Skeletal muscle tissue (tissue), 4 donors: ENCODE results near the gene CDC123. TPM values are rescaled to one million over a fixed set of nuclear protein-coding genes. Genes with fewer than 3 reads are reported as not detected.

ENCODE experiments used
- H3K27ac ChIP-seq: one replicate; pipeline ENCODE4 v1.7.0; 2013; ENCODE audit warnings: mild to moderate bottlenecking, low read depth, low read length, inconsistent platforms
- H3K27me3 ChIP-seq, 3 donors: one replicate each; pipeline ENCODE4 v1.7.0; 2013; ENCODE audit warnings: low read length in 3 of 3; ENCODE audit not compliant: control insufficient read depth in 3 of 3, insufficient read depth in 3 of 3
- H3K36me3 ChIP-seq, 3 donors: one replicate each; pipeline ENCODE4 v1.7.0; 2013; ENCODE audit warnings: low read length in 3 of 3; ENCODE audit not compliant: control insufficient read depth in 3 of 3, insufficient read depth in 3 of 3
- H3K4me1 ChIP-seq, 3 donors: one replicate each; pipeline ENCODE4 v1.7.0; 2013; ENCODE audit warnings: low read length in 3 of 3, mild to moderate bottlenecking in 3 of 3; ENCODE audit not compliant: control insufficient read depth in 3 of 3, insufficient read depth in 3 of 3
- H3K4me3 ChIP-seq, 3 donors: one replicate each; pipeline ENCODE4 v1.7.0; 2013; ENCODE audit warnings: low read length in 3 of 3
- H3K9ac ChIP-seq, 3 donors: one replicate each; pipeline ENCODE4 v1.7.0; 2013; ENCODE audit warnings: low read length in 3 of 3, mild to moderate bottlenecking in 3 of 3, moderate library complexity in 2 of 3, low read depth in 1 of 3
- H3K9me3 ChIP-seq, 3 donors: one replicate each; pipeline ENCODE4 v1.7.0; 2013; ENCODE audit warnings: low read length in 3 of 3; ENCODE audit not compliant: control insufficient read depth in 3 of 3
- total RNA-seq: library from RNA; depleted of rRNA; stranded (reverse); fragments of >200 nt; gene quantifications from one replicate; pipeline ENCODE4 v1.2.3, GENCODE V29; 2014
- donor health status: Osteomylitis.

CDC123 gene
- total RNA-seq = 84.5 TPM

- H3K4me3 ChIP-seq = peak within 1 kb of the TSS; percentile 98 to 99 (median 98)
- H3K9ac ChIP-seq = peak within 1 kb of the TSS; percentile 93 to 98 (median 96)
- no peaks in the 10 kb centered on the region for H3K27me3 ChIP-seq
- no peaks in the 10 kb centered on the region for H3K9me3 ChIP-seq
- peaks cover 10 to 25% (median 22%) of the 10 kb centered on the region in 3 donors for H3K4me1 ChIP-seq
- H3K36me3 ChIP-seq = peaks cover 0 to 13% (median 7%) of the 10 kb centered on the region in 3 donors
- peak within 1 kb of the TSS; percentile 93 for H3K27ac ChIP-seq
Observed at GRCh38 chr10:12195603-12196506, at the start of gene CDC123, which contains the start of gene NUDT5. Gene CDC123, plus strand, starts transcription at chr10:12196188. Its CDS starts 58 bp downstream, at chr10:12196246. Gene NUDT5, minus strand, starts transcription at chr10:12195891. Its CDS starts 9,600 bp downstream, at chr10:12186291.

GRCh38 chr10:12150163-12150562, 45.8 kb upstream of the CDC123 start:
- Histone ChIP-seq H3K27me3 (no peaks in the 10 kb centered on the region), H3K27ac (no peak overlapping the region), H3K4me3 (no peak overlapping the region), H3K9me3 (no peaks in the 10 kb centered on the region), H3K36me3 (peaks cover 4 to 16% (median 8%) of the 10 kb centered on the region in 3 donors), H3K4me1 (no peaks in the 10 kb centered on the region), H3K9ac (no peak overlapping the region)

GRCh38 chr10:12154516-12154915, 41.5 kb upstream of the CDC123 start:
- Histone ChIP-seq H3K4me3 (no peak overlapping the region), H3K27me3 (no peaks in the 10 kb centered on the region), H3K4me1 (no peaks in the 10 kb centered on the region), H3K36me3 (peaks cover 5 to 19% (median 16%) of the 10 kb centered on the region in 3 donors), H3K9ac (no peak overlapping the region), H3K9me3 (no peaks in the 10 kb centered on the region), H3K27ac (no peak overlapping the region)

GRCh38 chr10:12156367-12157123, 39.4 kb upstream of the CDC123 start:
- H3K27ac ChIP-seq = no peak overlapping the region
- H3K9ac ChIP-seq = no peak overlapping the region
- H3K4me1 ChIP-seq = no peaks in the 10 kb centered on the region
- peaks cover 5 to 26% (median 14%) of the 10 kb centered on the region in 3 donors for H3K36me3 ChIP-seq
- no peaks in the 10 kb centered on the region for H3K9me3 ChIP-seq
- H3K27me3 ChIP-seq = no peaks in the 10 kb centered on the region
- H3K4me3 ChIP-seq = no peak overlapping the region

GRCh38 chr10:12158111-12158510, 37.9 kb upstream of the CDC123 start:
- Histone ChIP-seq H3K9me3 (no peaks in the 10 kb centered on the region), H3K4me3 (no peak overlapping the region), H3K27ac (no peak overlapping the region), H3K4me1 (no peaks in the 10 kb centered on the region), H3K27me3 (no peaks in the 10 kb centered on the region), H3K9ac (no peak overlapping the region), H3K36me3 (peaks cover 8 to 36% (median 22%) of the 10 kb centered on the region in 3 donors)

- H3K27ac ChIP-seq = no peak overlapping the region
- H3K4me3 ChIP-seq = no peak overlapping the region
- H3K36me3 ChIP-seq = peaks cover 13 to 32% (median 30%) of the 10 kb centered on the region in 3 donors
- H3K4me1 ChIP-seq = no peaks in the 10 kb centered on the region
- no peaks in the 10 kb centered on the region for H3K27me3 ChIP-seq
- H3K9ac ChIP-seq = no peak overlapping the region
- no peaks in the 10 kb centered on the region for H3K9me3 ChIP-seq
Observed at GRCh38 chr10:12160664-12161063, 35.3 kb upstream of the CDC123 start.

GRCh38 chr10:12162927-12163326, 33.1 kb upstream of the CDC123 start:
- Histone ChIP-seq H3K9me3 (no peaks in the 10 kb centered on the region), H3K9ac (no peak overlapping the region), H3K27me3 (no peaks in the 10 kb centered on the region), H3K4me3 (no peak overlapping the region), H3K27ac (no peak overlapping the region), H3K36me3 (peaks cover 17 to 45% (median 37%) of the 10 kb centered on the region in 3 donors), H3K4me1 (no peaks in the 10 kb centered on the region)

GRCh38 chr10:12164085-12164484, 31.9 kb upstream of the CDC123 start:
- Histone ChIP-seq H3K9me3 (no peaks in the 10 kb centered on the region), H3K4me1 (no peaks in the 10 kb centered on the region), H3K9ac (no peak overlapping the region), H3K27ac (no peak overlapping the region), H3K4me3 (no peak overlapping the region), H3K27me3 (no peaks in the 10 kb centered on the region), H3K36me3 (peaks cover 15 to 48% (median 46%) of the 10 kb centered on the region in 3 donors)

GRCh38 chr10:12165036-12165435, 31.0 kb upstream of the CDC123 start:
- Histone ChIP-seq H3K36me3 (peaks cover 19 to 54% (median 49%) of the 10 kb centered on the region in 3 donors), H3K27ac (no peak overlapping the region), H3K4me1 (no peaks in the 10 kb centered on the region), H3K9me3 (no peaks in the 10 kb centered on the region), H3K9ac (no peak overlapping the region), H3K27me3 (no peaks in the 10 kb centered on the region), H3K4me3 (no peak overlapping the region)
